ENCODE measurements around the gene PRRX2. TPM values are rescaled to one million over a fixed set of nuclear protein-coding genes. Genes with fewer than 3 reads are reported as not detected.

PRRX2 gene
- total and polyA plus RNA-seq, 3 donors from 2014 or later, result 14.6 to 19.1 (median 15.3) TPM

GRCh38 chr9:129718647-129719046 lies 53.2 kb downstream of the PRRX2 start:
- Histone ChIP-seq H3K27me3 (no peaks in the 10 kb centered on the region), H3K27ac (no peak overlapping the region), H3K9me3 (no peaks in the 10 kb centered on the region), H3K4me1 (no peaks in the 10 kb centered on the region), H3K4me3 (peak overlapping the region in 1 of 2 donors; percentile 34), H3K36me3 (ENCODE audit: low read depth, missing control alignments) (no peaks in the 10 kb centered on the region)
- intact Hi-C loops (cut with DNase I; ENCODE audit: low total_unique reads), result no loop called here
- 57 to 73% methylated on average over 4 to 5 of the region's 5 CpGs for WGBS, 2 donors
- DNase-seq, result no peak
- TF ChIP-seq CTCF (IDR thresholded peaks at IDR 0.05) (no peak), POLR2A (IDR thresholded peaks at IDR 0.05) (no peak)

- 42 to 66% methylated on average over 31 to 38 of the region's 38 CpGs for WGBS, 2 donors
- H3K4me1 ChIP-seq, result no peaks in the 10 kb centered on the region
- H3K36me3 ChIP-seq (ENCODE audit: low read depth, missing control alignments), result no peaks in the 10 kb centered on the region
- intact Hi-C loops (cut with DNase I; ENCODE audit: low total_unique reads), result no loop called here
- peak overlapping the region in 1 of 2 donors; percentile 34 for H3K4me3 ChIP-seq
- H3K27ac ChIP-seq, result no peak overlapping the region
- no peak for TF ChIP-seq CTCF (IDR thresholded peaks at IDR 0.05)
- TF ChIP-seq POLR2A (IDR thresholded peaks at IDR 0.05), result no peak
- no peak for DNase-seq
- no peaks in the 10 kb centered on the region for H3K27me3 ChIP-seq
- H3K9me3 ChIP-seq, result no peaks in the 10 kb centered on the region
Measured at GRCh38 chr9:129719135-129719534, 53.7 kb downstream of the PRRX2 start.

- Histone ChIP-seq H3K9me3 (no peaks in the 10 kb centered on the region), H3K4me1 (no peaks in the 10 kb centered on the region), H3K4me3 (no peak overlapping the region), H3K27me3 (no peaks in the 10 kb centered on the region), H3K27ac (no peak overlapping the region), H3K36me3 (ENCODE audit: low read depth, missing control alignments) (no peaks in the 10 kb centered on the region)
- no peak for DNase-seq
- no peak for TF ChIP-seq POLR2A (IDR thresholded peaks at IDR 0.05)
- peak in 1 of 3 experiments; percentile 7 for TF ChIP-seq CTCF (IDR thresholded peaks at IDR 0.05)
- intact Hi-C loops (cut with DNase I; ENCODE audit: low total_unique reads), result no loop called here
- WGBS, 2 donors, result 72 to 81% methylated on average over 24 to 31 of the region's 31 CpGs
Measured at GRCh38 chr9:129720181-129720864, 54.9 kb downstream of the PRRX2 start.

GRCh38 chr9:129720865-129721545 lies 55.6 kb downstream of the PRRX2 start:
- intact Hi-C loops (cut with DNase I; ENCODE audit: low total_unique reads), result no loop called here
- H3K4me1 ChIP-seq, result no peaks in the 10 kb centered on the region
- no peak for DNase-seq
- no peak overlapping the region for H3K4me3 ChIP-seq
- TF ChIP-seq POLR2A (IDR thresholded peaks at IDR 0.05), result no peak
- no peak for TF ChIP-seq CTCF (IDR thresholded peaks at IDR 0.05)
- WGBS, 2 donors, result 88 to 89% methylated on average over 20 to 25 of the region's 25 CpGs
- no peaks in the 10 kb centered on the region for H3K9me3 ChIP-seq
- no peak overlapping the region for H3K27ac ChIP-seq
- H3K27me3 ChIP-seq, result no peaks in the 10 kb centered on the region
- no peaks in the 10 kb centered on the region for H3K36me3 ChIP-seq (ENCODE audit: low read depth, missing control alignments)
